Measurements from ENCODE around the gene ATAD3C.

The ATAD3C gene

DNA sequence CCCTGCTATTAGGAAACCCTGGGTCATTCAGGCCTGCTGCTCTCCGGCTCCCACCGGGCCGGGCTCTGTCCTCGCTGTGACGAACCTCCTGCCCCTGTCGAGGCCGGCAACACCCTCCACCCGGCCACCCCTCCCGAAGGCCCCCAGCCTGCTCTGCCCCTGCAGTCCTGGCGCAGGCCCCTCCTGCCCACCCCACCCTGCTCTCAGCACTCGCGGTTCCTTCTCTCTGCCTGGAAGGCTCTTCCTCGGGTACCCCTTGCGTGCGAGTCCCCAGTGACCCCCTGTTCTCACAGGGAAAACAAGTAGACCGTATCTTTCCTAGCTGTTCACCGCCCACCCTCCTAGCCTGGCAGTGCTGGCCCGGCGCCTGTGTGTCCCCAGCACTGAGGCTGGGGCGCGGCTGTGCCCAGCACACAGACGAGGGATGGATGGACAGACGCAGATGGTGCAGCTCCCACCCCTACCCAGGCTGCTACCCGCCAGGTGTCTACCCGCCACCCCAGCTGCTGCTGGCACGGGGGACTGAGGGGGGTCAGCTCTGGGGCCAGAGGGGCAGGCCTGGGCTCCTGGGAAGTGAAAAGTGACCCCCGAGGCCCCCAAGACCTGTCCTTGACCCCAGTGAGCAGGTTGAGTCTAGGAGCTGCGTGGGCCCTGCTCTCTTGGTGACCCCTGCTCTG lies 17.1 kb upstream of the ATAD3C start:
- H3K27me3 Mint-ChIP-seq (ENCODE audit: low read depth): peaks cover 18% of the 10 kb centered on the region
- H3K27ac Mint-ChIP-seq: no peak overlapping the region
- no peak for DNase-seq (ENCODE audit: low spot score)
- H3K36me3 Mint-ChIP-seq (ENCODE audit: low read depth): no peaks in the 10 kb centered on the region
- H3K9me3 Mint-ChIP-seq: no peaks in the 10 kb centered on the region
- no peak overlapping the region for H3K4me3 Mint-ChIP-seq
- H3K4me1 Mint-ChIP-seq (ENCODE audit: low read depth): no peaks in the 10 kb centered on the region

- no peak overlapping the region for H3K4me3 Mint-ChIP-seq
- no peaks in the 10 kb centered on the region for H3K4me1 Mint-ChIP-seq (ENCODE audit: low read depth)
- no peaks in the 10 kb centered on the region for H3K36me3 Mint-ChIP-seq (ENCODE audit: low read depth)
- DNase-seq (ENCODE audit: low spot score): no peak
- H3K9me3 Mint-ChIP-seq: no peaks in the 10 kb centered on the region
- H3K27ac Mint-ChIP-seq: no peak overlapping the region
- H3K27me3 Mint-ChIP-seq (ENCODE audit: low read depth): peaks cover 18% of the 10 kb centered on the region
Observed at GRCh38 chr1:1432951-1433803, 16.3 kb upstream of the ATAD3C start.

DNA sequence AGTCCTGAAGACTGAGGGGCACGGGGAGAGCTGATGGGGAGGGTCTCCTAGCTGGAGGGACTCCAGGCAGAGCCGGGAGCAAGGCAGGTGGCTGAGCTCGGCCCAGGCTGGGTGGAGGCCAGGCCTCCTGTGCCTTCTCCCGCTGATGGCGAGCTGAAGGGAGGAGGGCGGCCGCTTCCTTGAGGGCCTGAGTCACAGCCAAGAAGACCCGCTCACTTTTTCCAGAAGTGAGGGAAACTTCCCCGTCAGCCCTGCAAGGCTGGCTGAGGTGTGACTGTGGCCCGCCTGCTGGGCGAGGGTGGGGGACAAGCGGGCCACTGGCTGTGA lies 15.7 kb upstream of the ATAD3C start:
- Mint-ChIP-seq H3K9me3 (no peaks in the 10 kb centered on the region), H3K27me3 (ENCODE audit: low read depth) (peaks cover 14% of the 10 kb centered on the region), H3K4me3 (no peak overlapping the region), H3K36me3 (ENCODE audit: low read depth) (no peaks in the 10 kb centered on the region), H3K27ac (no peak overlapping the region), H3K4me1 (ENCODE audit: low read depth) (no peaks in the 10 kb centered on the region)
- peak; percentile 73 for DNase-seq (ENCODE audit: low spot score)

DNA sequence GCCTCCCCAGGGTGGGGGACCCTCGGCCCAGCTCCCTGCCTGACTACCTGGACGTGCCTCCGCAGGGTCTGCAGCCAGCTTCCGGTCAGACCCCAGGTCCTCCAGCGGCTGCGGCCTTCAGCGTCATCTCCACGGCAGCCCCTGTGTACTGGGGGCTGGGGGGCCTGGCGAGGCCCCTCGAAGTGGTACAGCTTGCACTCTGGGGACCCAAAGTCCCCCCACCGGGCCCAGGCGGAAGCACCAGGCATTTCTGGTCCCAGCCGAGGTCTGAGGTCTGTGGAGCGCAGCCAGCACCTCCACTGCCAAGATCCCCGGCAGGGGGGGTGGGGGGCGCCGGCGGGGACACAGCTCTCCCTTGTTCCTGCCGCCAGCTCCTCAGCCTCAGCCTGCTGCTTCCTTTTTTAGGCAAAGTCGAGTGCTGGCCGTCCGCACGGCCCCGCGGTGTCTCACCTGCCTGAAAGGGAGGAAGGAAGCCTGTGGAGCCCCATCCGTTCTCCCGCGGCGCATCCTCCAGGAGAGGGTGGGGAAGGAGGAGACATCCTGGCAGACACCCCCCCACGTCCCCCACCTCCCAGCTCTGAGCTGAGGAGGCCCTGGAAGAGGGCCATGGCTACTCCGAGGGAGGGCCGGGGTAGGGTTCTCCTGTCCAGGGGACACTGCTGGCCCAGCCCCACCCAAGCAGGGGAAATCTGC lies 15.2 kb upstream of the ATAD3C start:
- Mint-ChIP-seq H3K4me1 (ENCODE audit: low read depth) (no peaks in the 10 kb centered on the region), H3K4me3 (no peak overlapping the region), H3K36me3 (ENCODE audit: low read depth) (no peaks in the 10 kb centered on the region), H3K27me3 (ENCODE audit: low read depth) (peaks cover 14% of the 10 kb centered on the region), H3K9me3 (no peaks in the 10 kb centered on the region), H3K27ac (no peak overlapping the region)
- DNase-seq (ENCODE audit: low spot score): no peak

DNA sequence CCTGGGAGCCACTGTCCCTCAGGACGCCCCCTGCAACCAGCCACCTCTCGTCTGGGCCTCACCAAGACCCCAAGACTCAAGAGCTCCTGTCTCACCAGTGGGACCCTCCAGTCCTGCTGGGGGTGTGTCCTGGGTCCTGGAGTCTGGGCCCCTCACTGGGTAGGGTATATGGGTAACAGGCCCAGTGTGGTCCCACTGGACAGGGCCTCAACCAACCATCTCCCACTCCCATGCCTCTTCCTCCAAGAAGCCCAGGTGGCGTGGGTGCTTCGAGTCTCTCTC lies 14.7 kb upstream of the ATAD3C start:
- no peak overlapping the region for H3K27ac Mint-ChIP-seq
- no peaks in the 10 kb centered on the region for H3K4me1 Mint-ChIP-seq (ENCODE audit: low read depth)
- no peaks in the 10 kb centered on the region for H3K9me3 Mint-ChIP-seq
- peak overlapping the region; percentile 52 for H3K4me3 Mint-ChIP-seq
- H3K36me3 Mint-ChIP-seq (ENCODE audit: low read depth): no peaks in the 10 kb centered on the region
- H3K27me3 Mint-ChIP-seq (ENCODE audit: low read depth): peaks cover 12% of the 10 kb centered on the region
- DNase-seq (ENCODE audit: low spot score): no peak

- Mint-ChIP-seq H3K27me3 (ENCODE audit: low read depth) (peaks cover 8% of the 10 kb centered on the region), H3K9me3 (no peaks in the 10 kb centered on the region), H3K4me1 (ENCODE audit: low read depth) (no peaks in the 10 kb centered on the region), H3K36me3 (ENCODE audit: low read depth) (no peaks in the 10 kb centered on the region), H3K4me3 (peak within 1 kb of the TSS; percentile 59), H3K27ac (peak within 1 kb of the TSS; percentile 45)
- peak; percentile 72 for DNase-seq (ENCODE audit: low spot score)
Observed at GRCh38 chr1:1435106-1435903, 14.2 kb upstream of the ATAD3C start, which contains the start of gene VWA1. VWA1 (plus strand) TSS chr1:1435690; CDS start chr1:1435749, 59 bp downstream.

- Mint-ChIP-seq H3K4me3 (peak overlapping the region; percentile 59), H3K27ac (no peak overlapping the region), H3K27me3 (ENCODE audit: low read depth) (peaks cover 8% of the 10 kb centered on the region), H3K4me1 (ENCODE audit: low read depth) (peaks cover 3% of the 10 kb centered on the region), H3K36me3 (ENCODE audit: low read depth) (no peaks in the 10 kb centered on the region), H3K9me3 (no peaks in the 10 kb centered on the region)
- DNase-seq (ENCODE audit: low spot score): no peak
Observed at GRCh38 chr1:1435911-1436629, 13.4 kb upstream of the ATAD3C start.

GRCh38 chr1:1436630-1437032 lies 12.9 kb upstream of the ATAD3C start:
- no peaks in the 10 kb centered on the region for H3K36me3 Mint-ChIP-seq (ENCODE audit: low read depth)
- H3K4me3 Mint-ChIP-seq: no peak overlapping the region
- no peak overlapping the region for H3K27ac Mint-ChIP-seq
- H3K9me3 Mint-ChIP-seq: no peaks in the 10 kb centered on the region
- no peak for DNase-seq (ENCODE audit: low spot score)
- H3K27me3 Mint-ChIP-seq (ENCODE audit: low read depth): peaks cover 8% of the 10 kb centered on the region
- H3K4me1 Mint-ChIP-seq (ENCODE audit: low read depth): peaks cover 3% of the 10 kb centered on the region

DNA sequence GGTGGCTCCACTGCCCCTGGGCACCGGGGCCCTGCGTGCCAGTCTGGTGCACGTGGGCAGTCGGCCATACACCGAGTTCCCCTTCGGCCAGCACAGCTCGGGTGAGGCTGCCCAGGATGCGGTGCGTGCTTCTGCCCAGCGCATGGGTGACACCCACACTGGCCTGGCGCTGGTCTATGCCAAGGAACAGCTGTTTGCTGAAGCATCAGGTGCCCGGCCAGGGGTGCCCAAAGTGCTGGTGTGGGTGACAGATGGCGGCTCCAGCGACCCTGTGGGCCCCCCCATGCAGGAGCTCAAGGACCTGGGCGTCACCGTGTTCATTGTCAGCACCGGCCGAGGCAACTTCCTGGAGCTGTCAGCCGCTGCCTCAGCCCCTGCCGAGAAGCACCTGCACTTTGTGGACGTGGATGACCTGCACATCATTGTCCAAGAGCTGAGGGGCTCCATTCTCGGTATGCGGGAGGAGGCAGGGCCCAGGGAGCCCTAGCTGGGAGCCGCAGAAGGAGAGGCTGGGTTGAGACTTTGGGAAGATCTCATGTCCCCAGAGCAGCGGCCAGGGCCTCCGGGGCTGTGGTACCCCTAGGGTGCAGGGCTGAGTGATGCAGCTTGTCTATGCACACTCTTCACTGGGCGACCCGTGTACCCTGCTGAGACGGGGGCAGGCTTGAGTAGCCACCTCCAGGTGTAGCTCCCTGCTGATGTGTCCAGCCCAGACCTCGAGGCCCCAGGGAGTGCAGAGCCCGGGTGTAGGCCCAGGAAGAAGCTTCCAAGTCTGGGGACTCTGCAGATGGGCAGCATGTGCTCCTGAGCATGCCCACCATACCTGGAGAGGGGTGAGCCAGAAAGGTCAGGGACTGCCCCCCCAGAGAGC lies 12.2 kb upstream of the ATAD3C start:
- no peak for DNase-seq (ENCODE audit: low spot score)
- no peak overlapping the region for H3K27ac Mint-ChIP-seq
- H3K9me3 Mint-ChIP-seq: no peaks in the 10 kb centered on the region
- H3K27me3 Mint-ChIP-seq (ENCODE audit: low read depth): peaks cover 8% of the 10 kb centered on the region
- peaks cover 3% of the 10 kb centered on the region for H3K4me1 Mint-ChIP-seq (ENCODE audit: low read depth)
- H3K36me3 Mint-ChIP-seq (ENCODE audit: low read depth): no peaks in the 10 kb centered on the region
- H3K4me3 Mint-ChIP-seq: no peak overlapping the region

DNA sequence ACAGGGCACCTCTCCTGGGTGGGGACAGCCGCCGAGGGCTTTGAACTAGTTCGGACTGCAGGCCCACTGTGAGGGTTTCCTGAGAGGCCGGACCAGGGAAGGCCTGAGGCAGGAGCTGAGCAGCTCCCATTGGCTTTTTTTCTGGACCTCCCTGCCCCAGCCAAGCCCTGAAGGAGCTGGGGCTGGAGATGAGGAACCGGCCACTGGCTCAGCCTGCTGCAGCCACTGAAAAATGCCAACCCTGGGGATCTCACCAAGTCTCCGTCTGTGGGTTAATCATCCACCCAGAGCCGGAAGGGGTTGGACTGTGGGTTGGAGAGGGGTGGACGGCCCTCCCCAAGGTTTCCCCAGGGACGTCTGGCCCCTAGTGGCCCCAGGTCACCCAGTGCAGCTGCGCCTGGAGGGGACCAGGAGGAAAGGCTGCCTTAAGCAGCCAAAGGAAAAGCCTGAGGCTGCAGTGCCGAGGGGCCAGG lies 11.5 kb upstream of the ATAD3C start:
- Mint-ChIP-seq H3K27ac (no peak overlapping the region), H3K27me3 (ENCODE audit: low read depth) (peaks cover 8% of the 10 kb centered on the region), H3K4me1 (ENCODE audit: low read depth) (peaks cover 3% of the 10 kb centered on the region), H3K4me3 (no peak overlapping the region), H3K36me3 (ENCODE audit: low read depth) (no peaks in the 10 kb centered on the region), H3K9me3 (no peaks in the 10 kb centered on the region)
- no peak for DNase-seq (ENCODE audit: low spot score)

GRCh38 chr1:1438531-1439381 lies 10.7 kb upstream of the ATAD3C start:
- no peak for DNase-seq (ENCODE audit: low spot score)
- Mint-ChIP-seq H3K27me3 (ENCODE audit: low read depth) (peaks cover 8% of the 10 kb centered on the region), H3K4me1 (ENCODE audit: low read depth) (peaks cover 3% of the 10 kb centered on the region), H3K36me3 (ENCODE audit: low read depth) (no peaks in the 10 kb centered on the region), H3K4me3 (no peak overlapping the region), H3K9me3 (no peaks in the 10 kb centered on the region), H3K27ac (no peak overlapping the region)
